GM06990 (cell line): Measurements from ENCODE around the gene KCNC1.

Source experiments
- DNase-seq: peaks from one replicate; pipeline ENCODE4 v3.0.0-alpha.2; 2011; ENCODE audit not compliant: insufficient read length; ENCODE audit errors: extremely low read depth
- H3K27me3 ChIP-seq: replicated peaks from 2 replicates; pipeline ENCODE4 v1.6.0; 2011; ENCODE audit warnings: low read length; ENCODE audit not compliant: control insufficient read depth, insufficient read depth
- H3K36me3 ChIP-seq: 2 replicates; pipeline ENCODE4 v1.5.1; 2011; ENCODE audit warnings: low read length; ENCODE audit not compliant: control insufficient read depth, insufficient read depth
- H3K4me3 ChIP-seq: replicated peaks from 2 replicates; pipeline ENCODE4 v1.5.1; 2011; ENCODE audit warnings: low read depth, mild to moderate bottlenecking, control low read depth, low read length
- TF ChIP-seq, protein P1 (sequence below): IDR thresholded peaks from 2 replicates; pipeline ENCODE4 v1.5.1; 2011; ENCODE audit warnings: low read length, control low read depth, mild to moderate bottlenecking, inconsistent platforms; ENCODE audit not compliant: insufficient read depth, poor library complexity, severe bottlenecking

The KCNC1 gene

DNA sequence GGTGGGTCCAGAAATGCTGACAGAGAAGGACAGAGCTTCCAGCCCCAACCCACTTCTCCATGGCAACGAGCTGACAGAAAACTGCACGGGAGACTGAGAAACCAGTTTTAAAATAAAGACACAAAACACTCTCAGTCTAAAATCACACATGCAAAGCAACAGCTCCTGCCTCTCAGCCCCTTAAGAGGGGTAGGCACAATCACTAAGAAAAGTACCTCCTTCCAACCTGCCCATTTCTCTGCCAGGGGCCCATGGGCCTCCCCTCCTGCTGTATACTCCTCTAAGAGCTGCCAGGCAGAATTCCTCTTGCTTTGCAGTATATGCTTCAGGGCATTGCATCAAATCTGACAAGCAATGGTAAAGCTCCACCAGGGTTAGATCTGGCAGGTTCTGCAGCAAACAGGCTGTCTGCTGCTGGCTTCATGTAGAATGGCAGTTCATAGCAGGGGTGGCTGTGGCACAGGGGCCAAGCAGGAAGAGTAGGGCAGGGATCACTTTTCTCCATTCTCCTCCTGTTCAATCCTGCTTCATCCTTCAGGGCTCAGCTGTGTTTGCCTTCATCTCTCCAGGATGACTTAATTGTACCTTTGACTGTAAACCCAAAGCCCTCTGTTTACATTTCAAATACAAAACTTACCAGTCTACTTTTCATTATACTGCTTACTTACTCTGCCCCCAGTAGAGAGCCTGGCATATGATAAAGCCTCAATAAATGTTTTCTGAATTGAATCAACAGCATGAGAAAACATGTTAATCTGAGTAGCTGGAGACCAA is 77.7 kb downstream of the KCNC1 start:
- Histone ChIP-seq H3K27me3 (no peaks in the 10 kb centered on the region), H3K4me3 (no peak overlapping the region), H3K36me3 (no peaks in the 10 kb centered on the region)
- TF ChIP-seq, protein P1, sequence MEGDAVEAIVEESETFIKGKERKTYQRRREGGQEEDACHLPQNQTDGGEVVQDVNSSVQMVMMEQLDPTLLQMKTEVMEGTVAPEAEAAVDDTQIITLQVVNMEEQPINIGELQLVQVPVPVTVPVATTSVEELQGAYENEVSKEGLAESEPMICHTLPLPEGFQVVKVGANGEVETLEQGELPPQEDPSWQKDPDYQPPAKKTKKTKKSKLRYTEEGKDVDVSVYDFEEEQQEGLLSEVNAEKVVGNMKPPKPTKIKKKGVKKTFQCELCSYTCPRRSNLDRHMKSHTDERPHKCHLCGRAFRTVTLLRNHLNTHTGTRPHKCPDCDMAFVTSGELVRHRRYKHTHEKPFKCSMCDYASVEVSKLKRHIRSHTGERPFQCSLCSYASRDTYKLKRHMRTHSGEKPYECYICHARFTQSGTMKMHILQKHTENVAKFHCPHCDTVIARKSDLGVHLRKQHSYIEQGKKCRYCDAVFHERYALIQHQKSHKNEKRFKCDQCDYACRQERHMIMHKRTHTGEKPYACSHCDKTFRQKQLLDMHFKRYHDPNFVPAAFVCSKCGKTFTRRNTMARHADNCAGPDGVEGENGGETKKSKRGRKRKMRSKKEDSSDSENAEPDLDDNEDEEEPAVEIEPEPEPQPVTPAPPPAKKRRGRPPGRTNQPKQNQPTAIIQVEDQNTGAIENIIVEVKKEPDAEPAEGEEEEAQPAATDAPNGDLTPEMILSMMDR: no peak
- no peak for DNase-seq

DNA sequence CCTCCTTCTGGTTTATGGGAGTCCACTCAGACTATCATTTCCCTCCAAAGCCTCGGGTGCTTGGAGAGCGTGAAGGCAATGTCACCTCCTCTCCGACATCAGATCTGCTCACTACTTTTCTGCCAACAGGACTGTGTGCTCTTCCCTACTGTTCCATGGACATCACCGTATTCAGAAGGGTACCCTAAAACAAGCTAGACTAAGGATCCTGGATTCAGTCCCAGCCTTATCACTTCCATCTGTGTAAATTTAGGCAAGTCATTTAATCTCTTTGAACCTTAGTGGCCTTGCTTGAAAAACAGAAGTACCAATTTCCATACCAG is 78.2 kb downstream of the KCNC1 start:
- TF ChIP-seq, protein P1: no peak
- Histone ChIP-seq H3K4me3 (no peak overlapping the region), H3K36me3 (no peaks in the 10 kb centered on the region), H3K27me3 (no peaks in the 10 kb centered on the region)
- no peak for DNase-seq

DNA sequence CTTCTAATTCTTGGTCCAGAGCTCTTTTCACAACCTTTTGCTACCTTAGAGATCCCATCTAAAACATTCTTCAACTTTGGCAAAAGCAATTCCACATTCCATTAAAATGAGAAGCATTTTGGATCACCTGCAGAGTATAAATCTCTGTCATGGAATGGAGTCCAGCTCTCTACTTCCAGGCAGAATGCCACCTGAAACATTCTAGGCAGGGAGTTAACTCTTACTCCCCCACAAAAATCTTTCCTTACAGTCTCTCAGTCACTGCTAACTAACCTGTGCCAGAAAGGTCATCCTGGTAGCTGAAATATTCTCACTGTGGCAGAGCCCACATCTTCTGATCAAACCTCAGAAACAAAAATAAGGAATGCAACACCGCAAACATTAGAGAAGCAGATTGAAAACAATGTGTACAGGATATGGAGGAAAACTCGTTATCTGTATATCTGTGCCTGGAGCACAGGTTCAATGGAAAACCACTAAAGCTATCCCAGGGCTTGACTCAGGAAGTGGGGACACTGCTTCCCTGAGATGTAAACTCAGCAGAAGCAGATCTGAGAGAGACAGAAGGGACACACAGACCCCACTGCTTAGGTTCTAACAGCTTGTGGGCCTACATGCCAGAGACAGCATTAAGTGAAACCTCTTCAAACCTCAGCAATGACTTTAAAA is 78.9 kb downstream of the KCNC1 start:
- TF ChIP-seq, protein P1: no peak
- H3K27me3 ChIP-seq: no peaks in the 10 kb centered on the region
- no peak overlapping the region for H3K4me3 ChIP-seq
- no peaks in the 10 kb centered on the region for H3K36me3 ChIP-seq
- no peak for DNase-seq

DNA sequence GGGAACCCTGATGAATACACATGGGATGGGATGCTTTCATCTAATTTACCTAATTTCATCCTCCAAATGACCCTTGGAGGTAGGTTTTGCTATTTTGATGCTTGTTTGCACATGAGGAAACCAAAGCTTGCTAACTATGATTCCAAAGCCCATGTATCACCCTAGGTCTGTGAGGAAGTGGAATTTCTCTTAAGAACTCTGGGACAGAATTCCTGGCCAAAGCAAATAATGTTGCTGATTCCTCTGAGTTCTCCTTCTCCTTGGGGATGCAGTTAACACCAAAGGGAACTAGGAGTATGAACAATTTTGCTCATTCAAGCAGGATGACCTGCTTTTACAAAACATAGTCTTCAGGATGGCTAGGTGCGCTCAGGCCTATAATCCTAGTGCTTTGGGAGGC is 80.0 kb downstream of the KCNC1 start:
- DNase-seq: no peak
- Histone ChIP-seq H3K4me3 (no peak overlapping the region), H3K27me3 (no peaks in the 10 kb centered on the region), H3K36me3 (no peaks in the 10 kb centered on the region)
- TF ChIP-seq, protein P1: no peak

DNA sequence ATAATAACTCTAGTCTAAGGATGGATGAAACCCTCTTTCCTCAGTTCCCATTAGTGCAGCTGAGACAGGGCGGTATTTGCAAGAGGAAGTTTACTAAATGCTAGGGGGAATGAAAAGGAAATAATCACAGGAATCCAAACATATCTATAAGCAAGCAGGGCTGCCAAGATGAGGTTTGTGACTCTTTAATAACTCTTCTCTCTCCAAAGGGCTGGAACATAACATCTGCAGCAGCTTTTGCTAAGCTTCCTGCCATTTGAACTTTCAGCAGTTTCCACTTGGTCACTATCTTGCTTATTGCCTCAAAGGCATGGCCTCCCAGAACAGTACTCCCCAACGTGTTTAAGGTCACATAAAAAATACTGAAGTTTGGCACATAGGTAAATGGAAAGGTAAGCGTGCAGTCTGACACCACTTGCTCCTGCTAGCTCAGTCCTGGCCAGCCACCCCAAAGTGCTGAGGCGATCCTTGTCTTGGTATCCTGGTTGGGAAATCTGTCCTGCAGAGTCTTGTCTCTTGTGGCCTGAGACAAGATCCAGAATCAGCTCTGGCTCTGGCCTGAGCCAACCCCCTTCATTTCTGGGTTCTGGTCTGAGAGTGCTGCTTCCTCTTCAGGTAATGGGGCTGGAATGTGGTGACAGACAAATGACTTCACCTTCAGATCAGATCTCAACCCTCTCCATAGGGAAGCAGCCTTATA is 81.8 kb downstream of the KCNC1 start:
- Histone ChIP-seq H3K4me3 (no peak overlapping the region), H3K27me3 (no peaks in the 10 kb centered on the region), H3K36me3 (no peaks in the 10 kb centered on the region)
- DNase-seq: no peak
- TF ChIP-seq, protein P1: no peak
